GM21529 (cell line): Measurements from ENCODE around the gene COX8C.
"Not testable (repeated sequence)": the region's sequence is repeated elsewhere in the genome, so short reads cannot be mapped to it uniquely, and the experiment has no call there.

Source experiments
- ATAC-seq: cut with Tn5 transposase; IDR thresholded peaks from one replicate; pipeline ENCODE4 v1.9.1; 2021; ENCODE audit not compliant: unreplicated experiment

The COX8C gene

GRCh38 chr14:93320489-93320888 lies 26.5 kb upstream of the COX8C start:
- no peak for ATAC-seq

- ATAC-seq = no peak
These were observed 23.9 kb upstream of the COX8C start for GRCh38 chr14:93322929-93323599.

GRCh38 chr14:93323600-93324174 lies 23.3 kb upstream of the COX8C start:
- no peak for ATAC-seq

- no peak for ATAC-seq
These were observed 20.8 kb upstream of the COX8C start for GRCh38 chr14:93326196-93326595.

GRCh38 chr14:93328546-93328945 lies 18.4 kb upstream of the COX8C start:
- no peak for ATAC-seq

- no peak for ATAC-seq
These were observed 16.9 kb upstream of the COX8C start for GRCh38 chr14:93329965-93330608.

- no peak for ATAC-seq
These were observed 16.4 kb upstream of the COX8C start for GRCh38 chr14:93330609-93331000.

- no peak for ATAC-seq
These were observed 15.8 kb upstream of the COX8C start for GRCh38 chr14:93331002-93331727.

GRCh38 chr14:93331728-93332396 lies 15.1 kb upstream of the COX8C start:
- ATAC-seq = peak; percentile 0

- ATAC-seq = peak; percentile 62
These were observed 14.6 kb upstream of the COX8C start for GRCh38 chr14:93332397-93332852.

- peak; percentile 83 for ATAC-seq
These were observed 13.9 kb upstream of the COX8C start, which contains the start of gene BTBD7 for GRCh38 chr14:93332853-93333630. Gene BTBD7 (minus strand): TSS chr14:93333036. CDS start chr14:93296051, 36,985 bp downstream.

GRCh38 chr14:93333631-93334103 lies 13.3 kb upstream of the COX8C start:
- ATAC-seq = no peak

GRCh38 chr14:93337143-93337753 lies 9.7 kb upstream of the COX8C start:
- ATAC-seq = no peak

GRCh38 chr14:93337884-93338283 lies 9.1 kb upstream of the COX8C start:
- no peak for ATAC-seq

GRCh38 chr14:93343266-93343665 lies 3.7 kb upstream of the COX8C start:
- no peak for ATAC-seq

- ATAC-seq = no peak
These were observed 3.2 kb upstream of the COX8C start for GRCh38 chr14:93343797-93344196.

- ATAC-seq = no peak
These were observed 868 bp downstream of the COX8C start for GRCh38 chr14:93347850-93348249.

- no peak for ATAC-seq
These were observed 1.3 kb downstream of the COX8C start for GRCh38 chr14:93348292-93348691.

GRCh38 chr14:93354873-93355272 lies 7.9 kb downstream of the COX8C start:
- ATAC-seq = not testable (repeated sequence)
